IPS-NIHi7 (cell line): ENCODE data around the gene MAGI1.
A peak's percentile ranks its signal among the peaks of the same experiment; 100 is the strongest.

Source experiments
- DNase-seq: peaks from one replicate; pipeline ENCODE4 v3.0.0; 2012; ENCODE audit warnings: mixed read lengths; ENCODE audit errors: extremely low spot score

The MAGI1 gene

DNA sequence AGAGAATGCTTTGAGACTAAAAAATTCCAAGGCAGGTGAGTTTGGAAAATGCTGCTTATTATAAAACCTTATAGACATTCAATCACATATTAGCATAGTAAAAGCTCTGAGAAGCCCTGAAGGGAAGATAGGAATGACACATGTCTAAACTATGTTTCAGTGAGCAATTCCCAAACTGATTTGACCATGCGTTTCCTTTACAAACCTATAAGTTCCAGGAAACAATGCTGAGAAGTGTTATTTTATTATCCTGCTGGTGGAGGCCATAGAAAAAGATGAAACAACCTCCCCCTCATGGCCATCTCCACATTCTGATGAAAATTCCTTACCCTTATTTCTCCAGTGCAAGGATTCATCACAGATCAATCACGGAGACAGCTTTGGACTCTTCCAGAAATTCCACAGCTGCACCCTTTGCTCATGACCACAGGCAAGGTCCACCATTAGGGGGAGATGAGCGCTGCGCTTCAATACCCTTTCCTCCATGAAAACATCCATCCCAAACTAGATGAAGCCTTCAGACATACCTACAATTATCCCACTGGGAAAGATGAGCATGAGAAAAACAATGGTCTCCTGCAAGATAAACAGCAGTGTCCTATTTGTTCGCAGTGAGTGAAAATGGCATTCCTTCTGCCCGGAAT, 372.1 kb downstream of the MAGI1 start:
- peak; percentile 22 for DNase-seq

DNA sequence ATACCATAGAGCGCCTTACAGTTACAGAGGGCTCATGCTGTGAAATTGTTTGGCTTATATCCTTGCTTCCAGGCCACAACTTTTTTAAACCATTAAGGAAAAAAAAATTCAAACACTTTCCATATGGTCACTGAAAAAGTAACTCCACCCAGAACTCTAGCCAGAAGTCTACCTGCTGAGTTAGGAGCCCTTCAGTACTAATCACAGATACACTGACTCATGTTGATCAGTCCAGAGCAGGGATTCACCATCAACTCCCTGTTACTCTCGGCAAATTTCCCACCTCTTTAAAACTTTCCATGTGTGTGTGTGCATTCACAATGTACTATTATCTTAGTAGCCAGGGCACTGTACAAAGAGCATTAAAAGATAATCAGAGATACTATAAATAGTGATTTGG, 372.8 kb downstream of the MAGI1 start:
- DNase-seq, result no peak

DNA sequence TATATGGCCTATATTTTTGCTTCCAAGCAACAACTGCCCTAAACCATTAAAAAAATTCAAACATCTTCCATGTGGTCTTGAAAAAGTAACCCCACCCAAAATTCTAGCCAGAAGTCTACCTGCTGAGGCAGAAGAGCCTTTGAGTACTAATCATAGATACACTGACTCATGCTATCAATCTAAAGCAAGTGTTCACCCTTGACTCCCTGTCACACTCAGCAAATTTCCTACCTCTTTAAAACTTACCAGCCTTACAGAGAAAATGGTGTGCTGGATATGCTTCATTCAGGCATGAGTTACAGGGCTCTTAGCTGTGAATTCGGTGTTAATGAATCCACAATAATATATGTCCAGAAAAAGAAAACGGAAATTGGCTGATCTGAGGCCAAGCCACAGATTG, 373.8 kb downstream of the MAGI1 start:
- no peak for DNase-seq

DNA sequence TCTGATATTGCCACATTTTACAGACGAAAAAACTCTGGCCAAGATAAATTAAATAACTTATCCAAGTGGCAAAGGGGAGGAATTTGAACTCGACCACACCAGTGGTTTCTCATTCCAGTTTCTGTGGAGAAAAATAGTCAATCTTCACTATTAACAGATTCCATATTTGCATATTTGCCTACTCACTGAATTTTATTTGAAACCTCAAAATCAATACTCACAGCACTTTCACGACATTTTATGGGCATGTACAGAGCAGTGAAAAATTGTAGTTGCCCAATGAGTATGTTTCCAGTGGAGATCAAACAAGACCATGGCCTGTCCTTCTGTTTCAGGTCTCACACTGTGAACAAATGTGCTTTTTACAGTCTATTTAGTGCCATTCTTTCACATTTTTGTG, 374.3 kb downstream of the MAGI1 start:
- DNase-seq, result no peak

DNA sequence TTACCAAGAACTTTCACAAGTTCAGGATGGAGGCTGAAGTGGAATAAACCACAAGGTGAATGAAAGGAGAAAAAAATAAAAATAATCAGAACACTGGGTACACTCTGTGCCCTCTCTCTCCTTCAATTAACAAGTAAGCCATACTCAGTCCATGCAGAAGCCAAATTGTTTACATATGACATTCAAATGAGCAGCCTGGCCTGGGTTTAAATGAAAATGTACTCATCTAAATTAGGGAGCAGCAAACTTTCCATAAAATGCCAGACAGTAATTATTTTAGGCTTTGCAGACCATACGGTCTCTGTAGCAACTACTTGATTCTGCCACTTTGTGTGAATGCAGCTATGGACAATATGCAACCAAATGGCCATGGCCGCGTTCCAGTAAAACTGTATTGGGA, 376.6 kb downstream of the MAGI1 start:
- DNase-seq, result no peak

DNA sequence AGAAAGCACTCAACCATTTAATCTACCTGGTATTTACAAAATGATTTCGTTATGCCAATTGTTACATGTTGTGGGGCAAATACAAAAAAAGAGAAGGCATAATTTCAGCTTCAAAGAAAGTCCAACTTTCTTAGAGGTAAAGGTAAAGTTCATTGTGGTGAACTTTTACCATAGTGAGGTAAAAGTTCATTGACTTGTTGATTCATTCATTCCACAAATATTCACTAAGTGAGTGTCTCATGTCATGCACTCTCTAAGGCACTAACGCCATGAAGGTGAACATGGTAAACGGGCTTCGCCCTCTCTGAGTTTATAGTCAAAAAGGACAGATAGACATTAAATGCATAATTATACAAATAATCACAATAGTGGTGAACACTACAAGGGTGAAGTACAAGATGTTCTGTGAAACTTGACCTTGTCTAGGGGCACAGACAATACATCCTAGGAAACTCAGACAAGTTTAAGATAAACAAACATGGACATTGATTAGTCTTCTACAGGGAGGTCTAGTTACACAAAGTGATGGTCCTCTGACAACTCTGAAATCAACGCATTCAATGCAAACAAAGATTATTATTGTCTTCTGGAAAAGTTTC, 378.6 kb downstream of the MAGI1 start:
- no peak for DNase-seq

DNA sequence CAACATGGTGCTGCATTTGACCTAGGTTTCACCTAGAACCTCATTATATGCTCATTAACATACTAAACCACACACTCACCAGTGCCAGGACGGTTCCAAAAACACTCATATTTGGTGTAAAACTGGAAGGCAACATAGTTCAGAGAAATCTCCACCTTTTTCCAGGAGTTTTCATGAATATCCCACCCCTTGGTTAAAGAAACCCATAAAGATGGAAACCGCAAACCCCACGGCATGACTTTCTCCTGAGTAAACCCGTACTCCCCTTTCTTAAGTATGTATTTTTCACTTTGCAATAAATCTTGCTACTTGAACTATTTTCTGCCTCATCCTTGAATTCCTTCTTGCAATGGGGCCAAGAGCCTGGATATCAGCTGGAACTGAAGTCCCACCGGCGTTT, 379.3 kb downstream of the MAGI1 start:
- no peak for DNase-seq

DNA sequence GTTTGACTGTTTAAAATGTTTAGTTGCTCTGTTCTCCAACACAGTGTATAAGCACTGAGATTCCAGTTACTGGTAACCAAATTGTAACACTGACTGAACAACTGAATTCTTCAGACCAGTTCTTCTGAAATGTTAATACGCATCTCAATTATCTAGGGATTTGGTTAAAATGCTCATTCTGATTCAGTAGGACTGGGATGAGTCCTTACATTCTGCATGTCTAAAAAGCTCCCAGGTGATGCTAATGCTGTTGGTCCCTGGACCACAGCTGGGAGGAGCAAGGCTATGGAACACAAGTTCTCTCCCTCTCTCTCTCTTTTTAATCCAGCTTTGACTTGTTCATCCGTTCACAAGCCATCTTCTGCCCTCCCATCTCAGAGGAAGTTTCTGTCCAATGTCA, 380.3 kb downstream of the MAGI1 start:
- no peak for DNase-seq

DNA sequence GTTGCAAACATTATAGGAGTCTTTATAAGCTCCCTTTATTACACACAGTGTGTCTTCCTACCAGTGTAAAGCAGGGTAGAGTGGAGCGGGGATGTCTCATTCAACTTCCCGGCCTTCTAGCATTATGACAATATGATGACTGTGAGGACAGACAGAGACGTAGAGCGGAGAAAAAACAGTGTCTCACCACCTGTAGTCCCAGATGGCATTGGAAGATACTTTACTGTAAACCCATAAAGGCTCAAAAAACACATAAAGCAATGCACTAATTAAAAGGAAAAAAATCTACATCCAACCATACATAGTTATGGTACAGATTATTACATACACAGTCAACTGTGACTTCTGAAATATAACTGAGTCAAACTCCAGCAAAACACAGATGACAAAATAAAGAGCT, 383.7 kb downstream of the MAGI1 start:
- no peak for DNase-seq

DNA sequence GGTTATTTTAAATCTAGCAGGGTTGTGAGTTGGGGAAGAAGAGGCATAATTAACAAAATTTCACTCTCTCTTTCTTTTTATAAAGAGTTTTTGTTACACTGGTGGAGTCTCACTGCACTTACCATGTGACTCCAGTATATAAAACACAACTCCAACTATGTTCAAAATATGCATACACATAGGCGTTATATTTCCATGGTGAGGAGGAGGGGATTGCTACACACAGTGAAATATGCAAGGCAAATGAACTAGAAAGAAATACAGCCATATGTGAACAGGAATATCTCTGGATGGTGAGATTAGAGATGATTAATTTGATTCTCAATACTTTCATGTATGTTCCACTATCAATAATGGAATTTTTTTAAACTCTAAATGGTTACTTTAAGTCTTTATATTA, 385.0 kb downstream of the MAGI1 start:
- no peak for DNase-seq

DNA sequence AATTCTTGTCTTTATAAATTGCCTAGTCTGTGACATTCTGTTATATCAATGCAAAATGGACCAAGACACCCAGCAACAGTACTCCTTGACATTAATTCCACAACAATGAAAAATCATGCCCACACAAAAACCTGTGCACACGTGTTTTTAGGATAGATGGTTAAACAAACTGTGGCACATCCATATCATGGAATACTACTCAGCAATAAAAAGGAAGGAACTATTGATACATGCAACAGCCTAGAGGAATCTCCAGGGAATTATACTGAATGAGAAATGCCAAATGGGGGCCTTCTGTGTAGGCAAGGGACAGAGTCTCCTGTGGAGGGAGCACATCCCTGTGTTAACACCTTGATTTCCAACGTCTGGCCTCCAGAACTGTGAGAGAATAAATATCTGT, 388.5 kb downstream of the MAGI1 start:
- DNase-seq, result no peak

DNA sequence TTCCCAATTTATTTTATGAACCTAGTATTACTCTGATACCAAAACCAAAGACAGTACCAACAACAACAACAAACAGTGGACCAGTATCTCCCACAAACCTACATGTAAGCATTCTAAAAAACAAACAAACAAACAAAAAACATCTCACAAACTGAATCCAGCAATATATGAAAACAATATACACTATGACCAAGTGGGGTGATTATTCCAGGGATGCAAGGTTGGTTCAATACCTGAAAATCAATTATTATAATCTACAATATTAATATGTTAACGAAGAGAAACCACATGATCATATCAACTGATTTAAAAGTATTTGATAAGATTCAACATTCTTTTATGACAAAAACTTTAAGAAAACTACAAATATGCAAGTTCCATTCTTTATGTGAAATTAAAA, 391.3 kb downstream of the MAGI1 start:
- DNase-seq, result no peak

DNA sequence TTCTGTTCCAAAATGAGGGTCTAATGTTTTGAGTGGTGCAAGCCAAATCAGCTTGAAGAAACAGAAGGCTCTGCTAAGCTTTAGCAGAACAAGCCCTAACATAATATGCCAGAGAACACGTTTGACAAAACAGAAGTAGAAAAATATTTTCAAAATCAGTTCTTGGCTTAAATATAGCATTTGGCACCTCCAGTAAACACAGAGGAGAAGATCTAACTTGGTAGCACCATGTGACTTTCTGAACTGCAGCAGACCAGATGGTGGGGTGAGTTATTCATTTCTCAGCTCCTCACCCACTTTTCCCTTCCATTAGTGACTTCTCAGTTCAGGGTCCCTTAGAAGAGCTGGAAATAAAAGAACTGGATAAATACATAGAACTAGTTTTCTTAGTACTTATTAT, 395.8 kb downstream of the MAGI1 start:
- DNase-seq, result no peak

DNA sequence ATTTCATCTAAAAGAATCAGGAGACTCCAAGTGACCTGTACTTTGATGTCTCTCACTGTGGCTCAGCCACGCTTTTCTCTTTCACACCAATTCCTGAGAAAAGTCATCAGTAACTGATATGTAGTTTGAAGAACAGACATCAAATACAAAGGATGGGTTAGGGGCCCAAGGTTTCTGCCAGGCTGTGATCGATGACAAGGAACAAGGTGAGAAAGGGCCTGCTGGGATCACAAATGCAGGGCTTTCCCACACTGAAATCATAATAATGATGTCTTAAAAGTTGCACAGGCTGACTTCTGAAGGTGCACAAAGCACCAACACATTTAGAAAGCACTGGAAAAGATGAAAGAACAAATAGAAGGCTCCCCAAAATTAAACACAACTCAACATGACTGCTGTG, 396.9 kb downstream of the MAGI1 start:
- DNase-seq, result no peak

DNA sequence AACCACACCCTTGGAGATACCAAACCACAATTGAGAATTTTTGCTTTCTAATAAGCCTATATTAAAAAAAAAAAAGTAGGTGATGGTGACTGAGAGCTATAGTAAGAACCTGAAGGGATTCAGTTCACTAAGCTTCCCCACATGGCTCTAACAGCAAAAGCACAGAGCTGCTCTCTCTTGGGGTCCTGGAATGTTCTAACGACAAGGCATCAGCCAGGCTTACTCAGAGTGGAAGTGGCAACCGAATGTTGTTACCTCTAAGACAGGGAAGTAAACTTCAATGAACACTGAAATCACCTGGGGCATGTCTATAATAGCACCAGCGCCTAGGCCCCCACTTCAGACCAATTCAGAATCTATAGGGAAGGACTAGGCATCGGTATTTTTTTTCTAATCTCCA, 397.7 kb downstream of the MAGI1 start:
- DNase-seq, result peak; percentile 29

DNA sequence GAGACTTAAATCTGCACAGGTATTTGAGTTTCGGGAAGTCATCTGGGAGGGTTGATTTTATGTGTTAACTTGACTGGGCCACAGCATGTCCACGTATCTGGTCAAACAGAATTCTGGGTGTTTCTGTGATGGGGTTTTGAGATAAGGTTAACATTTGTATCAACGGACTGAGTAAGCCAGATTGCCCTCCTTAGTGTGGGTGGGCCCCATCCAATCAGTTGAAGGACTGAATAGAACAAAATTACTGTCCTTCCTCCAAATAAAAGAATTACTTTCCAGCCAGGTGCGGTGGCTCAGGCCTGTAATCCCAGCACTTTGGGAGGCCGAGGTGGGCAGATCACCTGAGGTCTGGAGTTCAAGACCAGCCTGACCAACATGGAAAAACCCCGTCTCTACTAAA, 399.3 kb downstream of the MAGI1 start:
- no peak for DNase-seq

DNA sequence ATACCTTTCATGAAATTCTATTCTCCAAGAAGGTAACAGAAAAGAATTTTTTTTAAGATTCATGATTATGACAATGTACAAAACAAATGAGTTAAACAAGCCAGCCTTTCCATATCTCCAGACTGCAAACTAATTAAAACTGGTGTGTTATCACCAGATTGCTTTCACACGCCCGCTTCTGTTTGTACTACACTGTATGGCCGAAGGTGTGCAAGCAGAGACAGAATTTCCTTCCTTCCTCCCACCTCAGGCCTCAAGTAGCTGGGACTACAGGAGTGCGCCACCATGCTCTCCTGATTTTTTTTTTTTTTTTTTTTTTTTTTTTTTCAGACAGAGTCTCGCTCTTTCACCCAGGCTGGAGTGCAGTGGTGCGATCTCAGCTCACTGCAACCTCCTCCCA, 400.4 kb downstream of the MAGI1 start:
- no peak for DNase-seq

DNA sequence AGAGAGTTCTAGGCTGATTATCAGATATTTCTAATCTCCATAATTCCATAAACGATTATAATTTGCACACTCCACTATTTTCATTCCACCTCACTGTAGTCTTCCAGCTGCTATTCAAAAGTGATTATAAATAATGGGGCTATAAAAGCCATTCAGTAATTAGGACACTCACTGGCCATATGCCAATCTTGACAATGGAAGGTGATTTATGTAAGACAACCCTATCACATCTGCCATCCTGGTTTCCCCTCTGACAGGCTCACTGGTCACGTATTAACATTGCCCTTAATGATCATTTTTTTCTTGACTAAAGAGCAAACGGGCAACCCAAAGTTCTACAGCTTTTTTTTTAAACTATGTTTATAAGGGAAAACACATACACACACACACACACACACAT, 402.4 kb downstream of the MAGI1 start:
- DNase-seq, result no peak

DNA sequence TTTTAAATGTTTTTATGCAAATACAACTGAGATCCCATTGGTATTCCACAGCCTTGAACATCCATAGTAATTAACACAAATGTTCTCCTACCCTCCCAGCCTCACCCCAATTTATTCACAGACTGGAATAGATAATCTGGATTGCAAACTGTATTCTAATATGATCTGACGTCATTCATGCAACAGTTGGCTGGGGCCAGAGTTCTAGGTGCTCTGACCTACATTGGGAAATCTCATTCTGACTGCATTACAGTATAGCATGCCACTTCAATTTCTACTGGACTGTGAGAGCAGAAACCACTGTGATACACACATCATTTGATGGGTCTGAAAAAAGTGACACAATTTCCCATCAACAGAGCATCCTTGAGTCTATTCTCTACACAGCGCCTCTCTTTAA, 403.1 kb downstream of the MAGI1 start:
- no peak for DNase-seq

DNA sequence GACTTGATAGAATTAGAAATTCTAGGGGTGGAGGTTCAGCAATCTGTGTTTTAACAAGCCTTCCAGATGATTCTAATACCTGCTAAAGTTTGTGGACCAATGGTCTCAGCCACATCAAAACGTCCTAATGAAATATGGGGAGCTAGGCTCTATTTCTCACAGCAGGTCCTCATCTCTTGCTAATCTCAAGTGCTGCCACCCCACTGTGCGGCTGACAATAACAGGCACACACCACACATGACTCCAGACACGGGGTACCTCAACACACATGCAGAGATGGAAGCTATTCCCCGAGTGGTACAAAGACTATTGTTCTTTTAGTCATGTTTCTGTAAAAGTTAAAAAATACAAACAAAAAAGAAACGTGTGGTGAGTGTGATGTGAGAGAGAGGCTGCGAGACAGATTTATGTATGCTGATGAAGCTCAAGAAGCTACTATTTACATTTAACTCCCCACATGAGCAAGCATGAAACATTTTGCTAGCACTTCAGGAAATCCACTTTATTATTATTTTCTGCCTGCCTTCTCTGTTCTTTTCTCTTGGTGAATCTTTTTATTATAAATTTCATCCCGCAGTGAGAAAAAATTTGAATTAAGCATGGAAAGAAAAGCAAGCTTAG, 405.6 kb downstream of the MAGI1 start:
- no peak for DNase-seq

DNA sequence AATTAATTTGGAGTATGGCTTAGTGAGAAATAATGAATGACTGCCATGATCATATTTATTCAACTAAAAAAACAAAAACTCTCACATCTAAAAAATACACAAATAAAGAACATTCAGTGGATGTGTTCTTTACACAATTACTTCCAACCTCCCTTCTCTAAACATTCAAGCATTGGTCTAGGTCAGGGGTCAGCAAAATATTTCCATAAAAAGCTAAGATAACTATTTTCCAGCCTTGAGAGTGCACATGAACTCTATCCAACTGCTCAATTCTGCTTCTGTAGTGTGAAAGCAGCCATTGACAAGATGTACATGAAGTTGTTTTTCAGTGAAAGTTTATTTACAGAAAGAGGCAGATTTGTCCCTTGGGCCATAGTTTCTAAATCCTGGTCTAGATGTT, 406.3 kb downstream of the MAGI1 start:
- DNase-seq, result no peak

DNA sequence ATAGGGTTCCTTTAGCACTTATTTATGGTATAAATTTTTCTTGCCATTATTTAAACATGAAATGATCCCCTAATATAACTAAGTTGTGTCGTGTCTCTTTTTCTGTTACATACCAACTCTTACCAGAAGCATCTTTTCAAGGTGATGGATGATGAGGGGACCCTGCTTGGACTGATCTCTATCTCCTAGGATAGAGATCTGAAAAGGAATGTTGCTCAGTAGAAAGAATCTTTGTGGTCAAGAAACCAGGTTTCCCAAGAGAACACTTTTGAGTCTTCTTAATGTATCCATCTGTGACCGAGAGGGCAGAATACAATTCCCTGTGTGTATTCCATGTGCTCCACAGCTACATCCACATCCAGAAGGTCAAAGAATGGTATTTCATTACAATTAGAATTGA, 409.7 kb downstream of the MAGI1 start:
- DNase-seq, result no peak

DNA sequence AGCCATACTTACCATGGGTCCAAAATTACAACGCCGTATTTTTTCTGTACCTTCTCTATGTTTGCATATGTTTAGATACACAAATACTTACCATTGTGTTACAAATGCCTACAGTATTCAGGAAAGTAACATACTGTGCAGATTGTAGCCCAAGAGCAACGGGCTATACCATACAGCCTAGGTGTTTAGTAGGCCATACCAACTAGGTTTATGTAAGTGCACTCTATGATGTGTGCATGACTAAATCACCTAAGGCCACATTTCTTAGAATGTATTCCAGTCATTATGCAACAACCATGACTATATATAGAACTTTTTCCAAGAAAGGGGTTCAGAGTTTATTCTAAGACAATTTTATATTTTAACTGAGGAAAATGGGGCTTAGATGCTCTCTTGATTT, 411.7 kb downstream of the MAGI1 start:
- no peak for DNase-seq

DNA sequence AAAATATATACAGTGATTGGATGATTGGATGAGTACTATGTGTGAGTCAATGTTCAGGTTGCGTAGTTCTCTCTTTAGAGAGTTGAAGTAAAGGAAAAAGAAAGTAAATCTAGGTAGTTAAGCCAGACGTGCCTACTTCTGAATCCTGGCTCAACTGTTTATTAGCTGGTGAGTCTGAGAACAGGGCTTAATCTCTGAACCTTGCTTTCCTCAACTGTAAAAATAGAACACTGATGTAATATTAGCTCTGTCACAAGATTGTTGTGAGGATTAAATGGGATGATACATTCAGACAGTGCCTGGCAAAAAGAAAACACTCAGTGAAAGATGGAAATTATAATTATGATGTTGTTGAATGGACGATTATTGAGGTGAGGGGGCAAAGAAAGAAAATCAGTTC, 413.4 kb downstream of the MAGI1 start:
- DNase-seq, result no peak
